Activated CD8-positive, alpha-beta T cell treated with anti-CD3 and anti-CD28 coated beads, Interleukin-2, amount 10 ng/mL, durations not matched to agents 7 days and 5 days (primary cell): ENCODE results near the gene OTOGL. TPM values are rescaled to one million over a fixed set of nuclear protein-coding genes. Genes with fewer than 3 reads are reported as not detected.

ENCODE experiments used
- ATAC-seq: fragments of 150-1000 bp; cut with Tn5 transposase; one replicate; pipeline ENCODE4 v1.10.0; 2021; ENCODE audit warnings: moderate library complexity
- CTCF ChIA-PET: fragments of 350-600 bp; sonication (Branson Sonifier 250); formaldehyde crosslinking; loops from one replicate; lab custom pipeline; 2021; ENCODE audit warnings: antibody characterized with exemption; lab: Charles Lee
- POLR2A ChIA-PET: fragments of 350-600 bp; sonication (Branson Sonifier 250); formaldehyde crosslinking; loops from one replicate; lab custom pipeline; 2021; ENCODE audit warnings: antibody characterized with exemption; lab: Charles Lee
- DNase-seq: peaks from one replicate; pipeline ENCODE4 v3.0.0-alpha.2; 2020
- H3K27ac Mint-ChIP-seq: one replicate; pipeline ENCODE4 v1.8.0; 2021; ENCODE audit warnings: mild to moderate bottlenecking, mixed read lengths
- H3K27me3 Mint-ChIP-seq: one replicate; pipeline ENCODE4 v1.8.0; 2021; ENCODE audit warnings: low read depth, mixed read lengths
- H3K36me3 Mint-ChIP-seq: one replicate; pipeline ENCODE4 v1.8.0; 2021; ENCODE audit warnings: low read depth, mixed read lengths
- H3K4me1 Mint-ChIP-seq: one replicate; pipeline ENCODE4 v1.8.0; 2021; ENCODE audit warnings: low read depth, mixed read lengths
- H3K4me3 Mint-ChIP-seq: one replicate; pipeline ENCODE4 v1.8.0; 2021; ENCODE audit warnings: mild to moderate bottlenecking, mixed read lengths
- H3K9me3 Mint-ChIP-seq: one replicate; pipeline ENCODE4 v1.8.0; 2022; ENCODE audit warnings: mixed read lengths; ENCODE audit not compliant: insufficient read depth
- total RNA-seq, 2 experiments: library from RNA; stranded (reverse); gene quantifications; one replicate each; pipeline ENCODE4 v1.2.3, GENCODE V29; 2021

Gene OTOGL
- total RNA-seq, 2 experiments from 2014 or later = not detected

DNA sequence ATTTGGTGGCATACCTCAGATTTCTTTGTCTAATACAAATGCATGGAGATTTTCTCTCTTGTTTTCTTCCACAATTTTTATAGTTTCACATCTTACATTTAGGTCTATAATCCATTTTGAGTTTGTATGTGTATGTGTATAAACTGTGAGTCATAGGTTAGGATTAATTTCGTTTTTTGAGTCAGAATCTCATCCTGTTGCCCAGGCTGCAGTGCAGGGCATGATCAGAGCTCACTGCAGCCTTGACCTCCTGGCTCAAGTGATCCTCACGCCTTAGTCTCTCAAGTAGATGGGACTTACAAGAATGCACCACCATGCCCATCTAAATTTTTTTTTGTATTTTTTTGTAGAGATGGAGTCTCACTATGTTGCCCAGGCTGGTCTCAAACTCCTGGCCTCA is 71.6 kb downstream of the OTOGL start:
- Mint-ChIP-seq H3K4me3 (no peak overlapping the region), H3K4me1 (no peaks in the 10 kb centered on the region), H3K27me3 (peaks cover 6% of the 10 kb centered on the region), H3K27ac (no peak overlapping the region), H3K36me3 (no peaks in the 10 kb centered on the region), H3K9me3 (no peaks in the 10 kb centered on the region)
- ChIA-PET POLR2A (interaction anchor here (0.6 kb wide), 1 partner anchor 322 kb away, joined by 3 read pairs; no protein-coding TSS in a partner anchor), CTCF (no interaction called here)
- ATAC-seq (no peak), DNase-seq (no peak)

- H3K4me1 Mint-ChIP-seq = peaks cover under 1% of the 10 kb centered on the region
- H3K36me3 Mint-ChIP-seq = no peaks in the 10 kb centered on the region
- ATAC-seq (no peak), DNase-seq (no peak)
- no peak overlapping the region for H3K27ac Mint-ChIP-seq
- ChIA-PET POLR2A (no interaction called here), CTCF (no interaction called here)
- H3K4me3 Mint-ChIP-seq = no peak overlapping the region
- H3K9me3 Mint-ChIP-seq = no peaks in the 10 kb centered on the region
- peaks cover 6% of the 10 kb centered on the region for H3K27me3 Mint-ChIP-seq
Measured at GRCh38 chr12:80173083-80173864, 73.9 kb downstream of the OTOGL start.

DNA sequence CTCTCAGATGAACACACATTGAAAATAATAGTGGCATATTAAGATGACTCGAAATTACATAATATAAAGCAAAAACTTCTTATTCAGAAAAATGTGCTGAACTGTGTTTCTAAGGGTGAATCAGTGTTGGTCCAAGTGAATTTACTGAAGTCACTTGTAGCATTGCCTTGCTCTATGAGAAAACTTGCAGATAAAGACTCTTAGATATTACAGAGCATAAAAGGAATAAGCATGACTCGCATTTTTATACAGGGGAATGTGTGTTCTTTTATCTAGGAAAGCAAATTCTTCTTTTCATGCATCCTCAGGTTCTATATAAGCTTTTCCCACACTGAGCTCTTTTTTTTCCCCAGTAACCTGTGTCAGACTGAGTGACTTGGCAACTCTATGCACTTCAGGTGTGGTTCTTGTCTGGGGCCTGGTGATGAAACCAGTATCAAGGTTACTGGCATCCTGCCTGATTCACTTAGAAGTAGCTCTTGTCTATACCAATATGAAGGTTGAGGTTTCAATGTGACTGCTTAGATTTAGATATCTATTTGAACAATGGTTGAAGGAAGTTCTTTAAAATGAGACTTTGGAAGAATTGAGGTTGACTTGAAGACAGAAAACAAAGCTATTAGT is 76.1 kb downstream of the OTOGL start:
- ATAC-seq = no peak

GRCh38 chr12:80176706-80177105 is 77.4 kb downstream of the OTOGL start:
- DNase-seq (no peak), ATAC-seq (no peak)
- ChIA-PET POLR2A (no interaction called here), CTCF (no interaction called here)
- Mint-ChIP-seq H3K4me3 (no peak overlapping the region), H3K27ac (no peak overlapping the region), H3K36me3 (no peaks in the 10 kb centered on the region), H3K27me3 (peaks cover 6% of the 10 kb centered on the region), H3K4me1 (peaks cover 12% of the 10 kb centered on the region), H3K9me3 (no peaks in the 10 kb centered on the region)

More for the DNA sequence above, 76.1 kb downstream of the OTOGL start:
- H3K27ac Mint-ChIP-seq = no peak overlapping the region
- H3K9me3 Mint-ChIP-seq = no peaks in the 10 kb centered on the region
- H3K4me1 Mint-ChIP-seq = peaks cover 12% of the 10 kb centered on the region
- no peak for DNase-seq
- H3K36me3 Mint-ChIP-seq = no peaks in the 10 kb centered on the region
- peaks cover 6% of the 10 kb centered on the region for H3K27me3 Mint-ChIP-seq
- CTCF ChIA-PET = interaction anchor here (1.3 kb wide), 1 partner anchor 12 kb away, joined by 4 read pairs; no protein-coding TSS in a partner anchor
- POLR2A ChIA-PET = no interaction called here
- no peak overlapping the region for H3K4me3 Mint-ChIP-seq

DNA sequence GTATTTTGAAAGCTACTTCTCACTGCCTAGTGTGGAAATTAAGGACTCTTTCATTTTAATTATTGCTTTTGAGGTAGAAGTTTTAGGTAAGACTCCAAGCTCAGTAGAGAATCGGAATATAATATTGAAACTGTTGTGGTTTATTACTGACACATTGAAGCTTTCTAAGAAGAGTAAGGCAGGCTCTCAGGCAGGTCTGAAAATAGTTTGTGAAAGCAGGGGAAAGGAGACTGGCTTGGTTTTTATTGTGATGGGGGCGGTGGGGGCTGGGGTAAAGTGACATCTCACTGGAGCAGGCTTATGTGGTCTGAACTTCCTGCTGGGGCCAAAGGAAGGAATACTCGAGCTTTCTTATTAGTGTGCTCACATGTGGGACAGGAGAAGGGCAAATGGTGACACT is 79.5 kb downstream of the OTOGL start:
- CTCF ChIA-PET = interaction anchor here (2.3 kb wide), 1 partner anchor 8 kb away, joined by 8 read pairs; no protein-coding TSS in a partner anchor
- Mint-ChIP-seq H3K27me3 (peaks cover 5% of the 10 kb centered on the region), H3K4me1 (peaks cover 12% of the 10 kb centered on the region), H3K4me3 (no peak overlapping the region), H3K27ac (peak overlapping the region; percentile 17), H3K9me3 (no peaks in the 10 kb centered on the region), H3K36me3 (no peaks in the 10 kb centered on the region)
- POLR2A ChIA-PET = no interaction called here
- DNase-seq (peak; percentile 22), ATAC-seq (no peak)

GRCh38 chr12:80183939-80184338 is 84.6 kb downstream of the OTOGL start:
- Mint-ChIP-seq H3K36me3 (no peaks in the 10 kb centered on the region), H3K27ac (no peak overlapping the region), H3K4me3 (no peak overlapping the region), H3K9me3 (no peaks in the 10 kb centered on the region), H3K27me3 (peaks cover 2% of the 10 kb centered on the region), H3K4me1 (peaks cover 5% of the 10 kb centered on the region)
- no peak for ATAC-seq
- POLR2A ChIA-PET = no interaction called here
- CTCF ChIA-PET = no interaction called here
- no peak for DNase-seq

- no peaks in the 10 kb centered on the region for H3K9me3 Mint-ChIP-seq
- H3K4me1 Mint-ChIP-seq = no peaks in the 10 kb centered on the region
- H3K27ac Mint-ChIP-seq = no peak overlapping the region
- ChIA-PET POLR2A (no interaction called here), CTCF (no interaction called here)
- no peaks in the 10 kb centered on the region for H3K36me3 Mint-ChIP-seq
- no peak overlapping the region for H3K4me3 Mint-ChIP-seq
- ATAC-seq = no peak
- peaks cover 2% of the 10 kb centered on the region for H3K27me3 Mint-ChIP-seq
- DNase-seq = no peak
Measured at GRCh38 chr12:80184926-80185325, 85.6 kb downstream of the OTOGL start.

DNA sequence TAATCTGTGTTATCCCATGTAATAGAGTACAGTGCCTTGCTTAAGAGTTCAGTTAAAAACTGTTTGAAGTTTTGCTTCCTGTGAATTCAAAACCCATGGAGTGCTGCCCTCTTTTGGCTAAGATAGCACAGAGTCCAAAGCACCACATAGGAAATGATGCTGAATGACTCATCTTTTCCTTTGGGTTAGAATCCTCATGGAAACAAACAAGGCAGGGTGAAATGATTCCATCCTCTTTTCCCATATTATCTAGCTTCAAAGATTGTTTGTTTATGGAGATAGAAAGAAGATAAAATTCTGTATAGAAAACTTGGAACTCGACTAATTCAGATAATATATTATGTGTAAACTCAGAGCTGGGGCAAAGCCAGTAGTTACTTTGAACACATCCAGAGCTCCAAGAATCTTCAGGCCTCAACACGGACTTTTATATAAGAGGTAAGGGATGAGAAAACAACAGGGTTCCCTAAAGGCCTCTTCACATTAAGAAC is 87.4 kb downstream of the OTOGL start:
- Mint-ChIP-seq H3K27me3 (peaks cover 2% of the 10 kb centered on the region), H3K4me3 (no peak overlapping the region), H3K27ac (no peak overlapping the region), H3K4me1 (no peaks in the 10 kb centered on the region), H3K36me3 (no peaks in the 10 kb centered on the region), H3K9me3 (no peaks in the 10 kb centered on the region)
- POLR2A ChIA-PET = interaction anchor here (0.9 to 1.0 kb wide), 2 partner anchors 253 to 256 kb away, joined by 3 read pairs; no protein-coding TSS in a partner anchor
- peak; percentile 73 for ATAC-seq
- CTCF ChIA-PET = interaction anchor here (0.7 to 2.0 kb wide), 18 partner anchors 8 to 639 kb away, joined by 3 to 20 read pairs (median 6); partner anchors contain the start of gene PPP1R12A
- peak; percentile 52 for DNase-seq

DNA sequence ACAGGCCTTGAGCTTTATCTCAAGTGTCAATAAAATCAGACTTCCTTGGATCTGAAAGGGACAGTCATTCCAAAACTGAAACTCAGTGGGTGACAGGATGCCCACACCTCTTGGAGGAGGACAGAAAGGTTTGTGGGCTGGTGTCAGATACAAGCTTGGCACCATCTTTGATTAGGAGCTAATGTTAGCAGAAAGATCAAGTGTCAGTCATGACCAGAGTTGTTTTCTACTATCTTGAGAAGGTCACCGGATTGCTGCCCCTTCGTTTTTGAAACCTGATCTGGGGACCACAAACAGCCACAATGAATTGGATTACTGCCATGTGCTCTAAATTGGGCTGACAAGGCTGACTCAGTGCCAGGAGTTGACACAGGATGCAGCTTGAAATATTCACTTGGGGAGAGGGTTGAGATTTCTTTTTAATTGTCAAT is 88.3 kb downstream of the OTOGL start:
- H3K27me3 Mint-ChIP-seq = peaks cover 2% of the 10 kb centered on the region
- H3K4me1 Mint-ChIP-seq = no peaks in the 10 kb centered on the region
- ATAC-seq (peak; percentile 59), DNase-seq (peak; percentile 39)
- no peaks in the 10 kb centered on the region for H3K36me3 Mint-ChIP-seq
- H3K4me3 Mint-ChIP-seq = no peak overlapping the region
- H3K9me3 Mint-ChIP-seq = no peaks in the 10 kb centered on the region
- POLR2A ChIA-PET = no interaction called here
- no peak overlapping the region for H3K27ac Mint-ChIP-seq
- CTCF ChIA-PET = interaction anchor here (1.0 to 2.0 kb wide), 14 partner anchors 8 to 640 kb away, joined by 3 to 20 read pairs (median 6); partner anchors contain the start of gene PPP1R12A

GRCh38 chr12:80188576-80188975 is 89.2 kb downstream of the OTOGL start:
- no peaks in the 10 kb centered on the region for H3K36me3 Mint-ChIP-seq
- no peak overlapping the region for H3K27ac Mint-ChIP-seq
- H3K4me1 Mint-ChIP-seq = no peaks in the 10 kb centered on the region
- H3K4me3 Mint-ChIP-seq = no peak overlapping the region
- DNase-seq (no peak), ATAC-seq (no peak)
- ChIA-PET POLR2A (no interaction called here), CTCF (interaction anchor here (1.2 kb wide), 1 partner anchor 261 kb away, joined by 3 read pairs; no protein-coding TSS in a partner anchor)
- peaks cover 2% of the 10 kb centered on the region for H3K27me3 Mint-ChIP-seq
- no peaks in the 10 kb centered on the region for H3K9me3 Mint-ChIP-seq

DNA sequence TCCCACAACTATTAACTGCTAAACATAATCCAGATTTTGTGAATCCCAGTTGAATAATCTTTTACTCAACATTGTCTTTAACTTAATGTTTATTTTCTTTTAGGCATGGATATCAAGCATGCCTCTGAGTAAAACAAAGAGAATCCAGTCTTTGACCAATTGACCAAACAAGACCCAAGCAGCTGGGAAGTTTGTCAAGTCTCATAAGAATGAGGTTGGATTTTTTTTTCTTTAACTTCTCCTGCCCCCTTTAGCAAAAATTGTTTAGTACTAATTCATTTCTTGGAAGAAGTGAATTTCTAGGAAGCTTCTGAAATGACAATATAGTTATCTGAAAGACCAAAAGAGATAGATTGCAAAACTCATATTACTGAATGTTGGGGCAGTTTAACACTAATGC is 89.9 kb downstream of the OTOGL start:
- H3K27ac Mint-ChIP-seq = no peak overlapping the region
- ChIA-PET POLR2A (no interaction called here), CTCF (no interaction called here)
- no peaks in the 10 kb centered on the region for H3K4me1 Mint-ChIP-seq
- peaks cover 3% of the 10 kb centered on the region for H3K27me3 Mint-ChIP-seq
- no peak for DNase-seq
- no peak overlapping the region for H3K4me3 Mint-ChIP-seq
- H3K9me3 Mint-ChIP-seq = no peaks in the 10 kb centered on the region
- ATAC-seq = no peak
- no peaks in the 10 kb centered on the region for H3K36me3 Mint-ChIP-seq

- CTCF ChIA-PET = no interaction called here
- Mint-ChIP-seq H3K4me1 (no peaks in the 10 kb centered on the region), H3K27ac (no peak overlapping the region), H3K27me3 (peaks cover 4% of the 10 kb centered on the region), H3K4me3 (no peak overlapping the region), H3K9me3 (no peaks in the 10 kb centered on the region), H3K36me3 (no peaks in the 10 kb centered on the region)
- ATAC-seq (no peak), DNase-seq (no peak)
- POLR2A ChIA-PET = no interaction called here
Measured at GRCh38 chr12:80190001-80190400, 90.7 kb downstream of the OTOGL start.
